ENCODE results near the gene ADGB. TPM values are rescaled to one million over a fixed set of nuclear protein-coding genes. Genes with fewer than 3 reads are reported as not detected.

The ADGB gene
- total and polyA plus RNA-seq, 7 experiments from 2014 or later = not detected

DNA sequence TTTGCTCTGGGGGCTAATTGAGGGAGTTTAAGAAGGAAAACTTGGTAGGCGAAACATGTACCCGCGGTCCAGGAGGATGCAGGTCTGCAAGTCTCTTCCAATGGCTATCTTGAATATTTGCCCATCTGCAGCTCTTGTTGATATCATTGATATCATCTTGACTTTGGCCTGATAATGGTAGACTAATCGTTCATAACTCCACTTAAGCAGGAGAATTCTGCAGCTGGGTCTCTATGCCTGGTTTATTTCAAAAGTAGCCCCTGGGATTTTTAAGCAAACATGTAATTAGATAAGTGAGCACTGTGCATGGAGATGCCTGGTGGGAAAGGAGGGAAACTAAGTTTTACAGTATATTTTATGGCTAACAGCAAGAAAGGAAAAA is 52.7 kb downstream of the ADGB start:
- Mint-ChIP-seq H3K9me3 (peaks cover 0 to 2% (median 0%) of the 10 kb centered on the region in 11 donors), H3K27me3 (peaks cover 0 to 11% (median 0%) of the 10 kb centered on the region in 5 donors), H3K36me3 (no peaks in the 10 kb centered on the region), H3K27ac (no peak overlapping the region), H3K4me1 (no peaks in the 10 kb centered on the region), H3K4me3 (no peak overlapping the region)
- H3K4me3 ChIP-seq (ENCODE audit: low read length) = no peak overlapping the region
- H3K36me3 ChIP-seq (ENCODE audit: control insufficient read depth in 2 of 3, insufficient read depth in 3 of 3, low read length in 3 of 3) = no peaks in the 10 kb centered on the region
- H3K4me1 ChIP-seq (ENCODE audit: control insufficient read depth in 2 of 2, insufficient read depth in 2 of 2, low read length in 2 of 2) = no peaks in the 10 kb centered on the region
- ChIA-PET CTCF (no interaction called here), POLR2A (no interaction called here)
- intact Hi-C loops (cut with micrococcal nuclease) = no loop called here
- ATAC-seq (no peak), DNase-seq (no peak)
- H3K27ac ChIP-seq (ENCODE audit: low read depth, low read length) = no peak overlapping the region
- H3K27me3 ChIP-seq (ENCODE audit: control insufficient read depth in 2 of 2, insufficient read depth in 2 of 2, low read length in 2 of 2) = no peaks in the 10 kb centered on the region
- H3K9me3 ChIP-seq (ENCODE audit: control insufficient read depth in 2 of 3, low read length in 3 of 3) = no peaks in the 10 kb centered on the region

DNA sequence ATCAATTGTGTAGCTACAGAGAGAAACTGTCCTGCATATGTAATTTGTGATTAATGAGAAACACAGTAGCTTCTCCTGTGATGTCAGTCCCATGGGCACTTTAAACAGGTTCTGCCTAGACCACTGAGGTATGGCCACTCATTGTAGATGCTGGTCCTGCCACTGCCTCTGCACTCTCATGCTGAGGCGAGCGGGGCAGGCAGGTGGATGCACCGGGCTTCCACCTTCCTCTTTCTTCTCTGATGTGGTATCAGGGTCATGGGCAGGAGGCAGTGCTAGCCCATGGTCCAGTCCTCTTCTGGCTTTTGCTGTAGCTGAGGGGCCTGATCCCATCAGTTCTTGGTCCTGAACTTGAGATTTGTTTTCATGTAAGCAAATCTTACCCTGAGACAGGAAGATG is 58.7 kb downstream of the ADGB start:
- DNase-seq (no peak), ATAC-seq (no peak)
- Mint-ChIP-seq H3K27ac (no peak overlapping the region), H3K4me3 (no peak overlapping the region), H3K4me1 (no peaks in the 10 kb centered on the region), H3K36me3 (no peaks in the 10 kb centered on the region), H3K9me3 (peaks cover 0 to 10% (median 6%) of the 10 kb centered on the region in 11 donors), H3K27me3 (peaks cover 0 to 21% (median 5%) of the 10 kb centered on the region in 5 donors)
- Histone ChIP-seq H3K4me3 (ENCODE audit: low read length) (no peak overlapping the region), H3K27me3 (ENCODE audit: control insufficient read depth in 2 of 2, insufficient read depth in 2 of 2, low read length in 2 of 2) (no peaks in the 10 kb centered on the region), H3K4me1 (ENCODE audit: control insufficient read depth in 2 of 2, insufficient read depth in 2 of 2, low read length in 2 of 2) (no peaks in the 10 kb centered on the region), H3K27ac (ENCODE audit: low read depth, low read length) (no peak overlapping the region), H3K9me3 (ENCODE audit: control insufficient read depth in 2 of 3, low read length in 3 of 3) (no peaks in the 10 kb centered on the region), H3K36me3 (ENCODE audit: control insufficient read depth in 2 of 3, insufficient read depth in 3 of 3, low read length in 3 of 3) (no peaks in the 10 kb centered on the region)
- intact Hi-C loops (cut with micrococcal nuclease) = no loop called here
- CTCF ChIA-PET = no interaction called here
- POLR2A ChIA-PET = no interaction called here

- Histone ChIP-seq H3K36me3 (ENCODE audit: control insufficient read depth in 2 of 3, insufficient read depth in 3 of 3, low read length in 3 of 3) (no peaks in the 10 kb centered on the region), H3K27ac (ENCODE audit: low read depth, low read length) (no peak overlapping the region), H3K27me3 (ENCODE audit: control insufficient read depth in 2 of 2, insufficient read depth in 2 of 2, low read length in 2 of 2) (no peaks in the 10 kb centered on the region), H3K9me3 (ENCODE audit: control insufficient read depth in 2 of 3, low read length in 3 of 3) (no peaks in the 10 kb centered on the region), H3K4me3 (ENCODE audit: low read length) (no peak overlapping the region), H3K4me1 (ENCODE audit: control insufficient read depth in 2 of 2, insufficient read depth in 2 of 2, low read length in 2 of 2) (no peaks in the 10 kb centered on the region)
- Mint-ChIP-seq H3K4me1 (no peaks in the 10 kb centered on the region), H3K4me3 (no peak overlapping the region), H3K27me3 (peaks cover 0 to 37% (median 14%) of the 10 kb centered on the region in 5 donors), H3K36me3 (no peaks in the 10 kb centered on the region), H3K27ac (no peak overlapping the region), H3K9me3 (peaks cover 0 to 15% (median 4%) of the 10 kb centered on the region in 11 donors)
- ATAC-seq = no peak
- POLR2A ChIA-PET = no interaction called here
- CTCF ChIA-PET = interaction anchor here (0.8 to 0.9 kb wide), 2 partner anchors 9 to 440 kb away, joined by 3 read pairs; no protein-coding TSS in a partner anchor
- intact Hi-C loops (cut with micrococcal nuclease) = no loop called here
- DNase-seq = no peak
Measured at GRCh38 chr6:146664871-146665360, 66.1 kb downstream of the ADGB start.

GRCh38 chr6:146666909-146667308 is 68.1 kb downstream of the ADGB start:
- intact Hi-C loops (cut with micrococcal nuclease) = loop anchor here in 1 of 2 donors (1.0 kb wide), 1 partner anchor 9 kb away; no protein-coding TSS in a partner anchor
- Mint-ChIP-seq H3K27me3 (peaks cover 0 to 44% (median 23%) of the 10 kb centered on the region in 5 donors), H3K36me3 (no peaks in the 10 kb centered on the region), H3K4me3 (no peak overlapping the region), H3K9me3 (peaks cover 0 to 12% (median 3%) of the 10 kb centered on the region in 11 donors), H3K4me1 (no peaks in the 10 kb centered on the region), H3K27ac (no peak overlapping the region)
- H3K9me3 ChIP-seq (ENCODE audit: control insufficient read depth in 2 of 3, low read length in 3 of 3) = no peaks in the 10 kb centered on the region
- POLR2A ChIA-PET = no interaction called here
- CTCF ChIA-PET = no interaction called here
- DNase-seq = no peak
- no peaks in the 10 kb centered on the region for H3K27me3 ChIP-seq (ENCODE audit: control insufficient read depth in 2 of 2, insufficient read depth in 2 of 2, low read length in 2 of 2)
- no peak overlapping the region for H3K27ac ChIP-seq (ENCODE audit: low read depth, low read length)
- H3K4me1 ChIP-seq (ENCODE audit: control insufficient read depth in 2 of 2, insufficient read depth in 2 of 2, low read length in 2 of 2) = no peaks in the 10 kb centered on the region
- no peak for ATAC-seq
- H3K36me3 ChIP-seq (ENCODE audit: control insufficient read depth in 2 of 3, insufficient read depth in 3 of 3, low read length in 3 of 3) = no peaks in the 10 kb centered on the region
- H3K4me3 ChIP-seq (ENCODE audit: low read length) = no peak overlapping the region

GRCh38 chr6:146670161-146670560 is 71.4 kb downstream of the ADGB start:
- H3K27me3 ChIP-seq (ENCODE audit: control insufficient read depth in 2 of 2, insufficient read depth in 2 of 2, low read length in 2 of 2) = no peaks in the 10 kb centered on the region
- Mint-ChIP-seq H3K27ac (no peak overlapping the region), H3K4me3 (no peak overlapping the region), H3K9me3 (peaks cover 0 to 5% (median 0%) of the 10 kb centered on the region in 11 donors), H3K4me1 (no peaks in the 10 kb centered on the region), H3K36me3 (no peaks in the 10 kb centered on the region), H3K27me3 (peaks cover 0 to 27% (median 22%) of the 10 kb centered on the region in 5 donors)
- intact Hi-C loops (cut with micrococcal nuclease) = no loop called here
- DNase-seq (no peak), ATAC-seq (no peak)
- H3K4me3 ChIP-seq (ENCODE audit: low read length) = no peak overlapping the region
- H3K36me3 ChIP-seq (ENCODE audit: control insufficient read depth in 2 of 3, insufficient read depth in 3 of 3, low read length in 3 of 3) = no peaks in the 10 kb centered on the region
- no peaks in the 10 kb centered on the region for H3K9me3 ChIP-seq (ENCODE audit: control insufficient read depth in 2 of 3, low read length in 3 of 3)
- POLR2A ChIA-PET = no interaction called here
- H3K4me1 ChIP-seq (ENCODE audit: control insufficient read depth in 2 of 2, insufficient read depth in 2 of 2, low read length in 2 of 2) = no peaks in the 10 kb centered on the region
- no peak overlapping the region for H3K27ac ChIP-seq (ENCODE audit: low read depth, low read length)
- CTCF ChIA-PET = no interaction called here

GRCh38 chr6:146673069-146673468 is 74.3 kb downstream of the ADGB start:
- H3K27ac ChIP-seq (ENCODE audit: low read depth, low read length) = no peak overlapping the region
- no peaks in the 10 kb centered on the region for H3K27me3 ChIP-seq (ENCODE audit: control insufficient read depth in 2 of 2, insufficient read depth in 2 of 2, low read length in 2 of 2)
- H3K4me1 Mint-ChIP-seq = no peaks in the 10 kb centered on the region
- H3K4me3 ChIP-seq (ENCODE audit: low read length) = no peak overlapping the region
- H3K27me3 Mint-ChIP-seq = peaks cover 0 to 27% (median 22%) of the 10 kb centered on the region in 5 donors
- H3K9me3 ChIP-seq (ENCODE audit: control insufficient read depth in 2 of 3, low read length in 3 of 3) = no peaks in the 10 kb centered on the region
- intact Hi-C loops (cut with micrococcal nuclease) = no loop called here
- H3K4me3 Mint-ChIP-seq = no peak overlapping the region
- ChIA-PET POLR2A (no interaction called here), CTCF (no interaction called here)
- H3K36me3 Mint-ChIP-seq = no peaks in the 10 kb centered on the region
- no peaks in the 10 kb centered on the region for H3K4me1 ChIP-seq (ENCODE audit: control insufficient read depth in 2 of 2, insufficient read depth in 2 of 2, low read length in 2 of 2)
- ATAC-seq (no peak), DNase-seq (no peak)
- no peak overlapping the region for H3K27ac Mint-ChIP-seq
- no peaks in the 10 kb centered on the region for H3K36me3 ChIP-seq (ENCODE audit: control insufficient read depth in 2 of 3, insufficient read depth in 3 of 3, low read length in 3 of 3)
- H3K9me3 Mint-ChIP-seq = peaks cover 0 to 5% (median 0%) of the 10 kb centered on the region in 11 donors

DNA sequence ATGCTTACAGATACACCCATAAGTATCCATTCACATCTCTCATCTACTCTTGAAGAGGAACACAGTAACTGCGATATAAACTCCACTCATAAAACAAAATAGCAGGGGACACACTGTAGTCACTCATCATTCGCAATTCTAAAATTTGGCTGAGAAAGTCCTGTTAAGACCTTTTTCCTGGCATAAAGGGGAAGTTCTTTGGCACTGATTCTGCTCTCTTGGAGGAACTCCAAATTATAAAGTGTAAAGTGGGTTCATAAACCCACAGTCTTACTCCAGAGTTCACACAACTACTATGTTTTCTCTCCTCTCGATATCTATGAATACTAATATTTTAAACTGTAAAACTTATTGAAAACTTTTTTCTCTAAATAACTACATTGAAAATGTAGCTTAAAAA is 80.6 kb downstream of the ADGB start:
- ATAC-seq (no peak), DNase-seq (no peak)
- no peak overlapping the region for H3K4me3 ChIP-seq (ENCODE audit: low read length)

More for the DNA sequence above, 80.6 kb downstream of the ADGB start:
- H3K36me3 Mint-ChIP-seq = no peaks in the 10 kb centered on the region
- H3K9me3 Mint-ChIP-seq = no peaks in the 10 kb centered on the region
- no peaks in the 10 kb centered on the region for H3K4me1 Mint-ChIP-seq
- no peaks in the 10 kb centered on the region for H3K4me1 ChIP-seq (ENCODE audit: control insufficient read depth in 2 of 2, insufficient read depth in 2 of 2, low read length in 2 of 2)
- H3K27ac ChIP-seq (ENCODE audit: low read depth, low read length) = no peak overlapping the region
- H3K27ac Mint-ChIP-seq = no peak overlapping the region
- no peaks in the 10 kb centered on the region for H3K27me3 ChIP-seq (ENCODE audit: control insufficient read depth in 2 of 2, insufficient read depth in 2 of 2, low read length in 2 of 2)
- POLR2A ChIA-PET = no interaction called here
- intact Hi-C loops (cut with micrococcal nuclease) = no loop called here
- no peaks in the 10 kb centered on the region for H3K36me3 ChIP-seq (ENCODE audit: control insufficient read depth in 2 of 3, insufficient read depth in 3 of 3, low read length in 3 of 3)
- no peaks in the 10 kb centered on the region for H3K9me3 ChIP-seq (ENCODE audit: control insufficient read depth in 2 of 3, low read length in 3 of 3)
- CTCF ChIA-PET = interaction anchor here (0.6 kb wide), 1 partner anchor 12 kb away, joined by 3 read pairs; no protein-coding TSS in a partner anchor
- H3K27me3 Mint-ChIP-seq = peaks cover 0 to 12% (median 2%) of the 10 kb centered on the region in 5 donors
- H3K4me3 Mint-ChIP-seq = no peak overlapping the region

Data from naive thymus-derived CD4-positive, alpha-beta T cell (primary cell).